GM23338 (cell line): ENCODE results near the gene RNF183. TPM values are rescaled to one million over a fixed set of nuclear protein-coding genes. Genes with fewer than 3 reads are reported as not detected.

Source experiments
- ATAC-seq: fragments of 200-7000 bp; cut with Tn5 transposase; 3 replicates; pipeline ENCODE4 v1.9.1; 2020
- DNase-seq: peaks from one replicate; pipeline ENCODE4 v3.0.0-alpha.2; 2015; ENCODE audit warnings: low spot score
- H2AFZ ChIP-seq: fragments of 200-600 bp; sonication (generic); 2 replicates; pipeline ENCODE4 v1.8.0; 2016; ENCODE audit warnings: antibody characterized with exemption, mild to moderate bottlenecking, moderate library complexity
- H3F3A ChIP-seq: fragments of 200-600 bp; sonication (generic); replicated peaks from 2 replicates; pipeline ENCODE4 v1.8.0; 2017; ENCODE audit warnings: antibody characterized with exemption, mixed run types, low read depth
- H3K27ac ChIP-seq: fragments of 200-600 bp; sonication (generic); 2 replicates; pipeline ENCODE4 v1.6.1; 2016; ENCODE audit warnings: low read depth
- H3K27me3 ChIP-seq: fragments of 200-600 bp; sonication (generic); 2 replicates; pipeline ENCODE4 v1.8.0; 2016; ENCODE audit warnings: mild to moderate bottlenecking, mixed run types, moderate library complexity; ENCODE audit not compliant: insufficient read depth
- H3K36me3 ChIP-seq: fragments of 200-600 bp; sonication (generic); 2 replicates; pipeline ENCODE4 v1.8.0; 2016; ENCODE audit warnings: mild to moderate bottlenecking; ENCODE audit not compliant: insufficient read depth
- H3K4me1 ChIP-seq: fragments of 200-600 bp; sonication (generic); 2 replicates; pipeline ENCODE4 v1.8.0; 2016; ENCODE audit warnings: mild to moderate bottlenecking, moderate library complexity; ENCODE audit not compliant: insufficient read depth
- H3K4me2 ChIP-seq: fragments of 200-600 bp; sonication (generic); 2 replicates; pipeline ENCODE4 v1.7.1; 2017; ENCODE audit warnings: mixed run types
- H3K4me3 ChIP-seq: fragments of 200-600 bp; sonication (generic); 2 replicates; pipeline ENCODE4 v1.6.1; 2016; ENCODE audit warnings: mixed run types
- H3K79me2 ChIP-seq: fragments of 200-600 bp; sonication (generic); replicated peaks from 2 replicates; pipeline ENCODE4 v1.8.0; 2017; ENCODE audit warnings: mild to moderate bottlenecking; ENCODE audit not compliant: insufficient read depth
- H3K9me2 ChIP-seq: fragments of 200-600 bp; sonication (generic); 2 replicates; pipeline ENCODE4 v1.8.0; 2017; ENCODE audit not compliant: insufficient read depth
- H4K20me1 ChIP-seq: fragments of 200-600 bp; sonication (generic); replicated peaks from 2 replicates; pipeline ENCODE4 v1.8.0; 2017; ENCODE audit warnings: mild to moderate bottlenecking; ENCODE audit not compliant: insufficient read depth
- H3K27ac Mint-ChIP-seq: 2 replicates; pipeline ENCODE4 v1.8.0; 2020; ENCODE audit warnings: inconsistent platforms, mild to moderate bottlenecking, moderate library complexity, mixed read lengths
- H3K27me3 Mint-ChIP-seq: 3 replicates; pipeline ENCODE4 v1.8.0; 2022; ENCODE audit warnings: low read depth, mild to moderate bottlenecking, moderate library complexity, mixed read lengths, inconsistent platforms; ENCODE audit not compliant: insufficient read depth, poor library complexity
- H3K36me3 Mint-ChIP-seq: 3 replicates; pipeline ENCODE4 v1.8.0; 2021; ENCODE audit warnings: low read depth, mild to moderate bottlenecking, inconsistent platforms, moderate library complexity, mixed read lengths
- H3K4me1 Mint-ChIP-seq: 3 replicates; pipeline ENCODE4 v1.8.0; 2020; ENCODE audit warnings: mild to moderate bottlenecking, inconsistent platforms, mixed read lengths
- H3K4me3 Mint-ChIP-seq: 3 replicates; pipeline ENCODE4 v1.8.0; 2021; ENCODE audit warnings: moderate library complexity, mild to moderate bottlenecking, inconsistent platforms, mixed read lengths
- H3K9me3 Mint-ChIP-seq: 3 replicates; pipeline ENCODE4 v1.8.0; 2020; ENCODE audit warnings: moderate library complexity, mild to moderate bottlenecking, inconsistent platforms, mixed read lengths
- CREB1 ChIP-seq: fragments of 250-450 bp; sonication (Bioruptor Pico); IDR thresholded peaks from 2 replicates; pipeline ENCODE4 v1.5.0; 2020; ENCODE audit warnings: low read depth, mild to moderate bottlenecking, moderate library complexity
- EZH2 ChIP-seq: fragments of 200-600 bp; sonication (generic); IDR thresholded peaks from one replicate; pipeline ENCODE4 v1.8.0; 2017; ENCODE audit warnings: antibody characterized with exemption, mild to moderate bottlenecking, low read depth; ENCODE audit not compliant: unreplicated experiment
- JUNB ChIP-seq: IDR thresholded peaks from one replicate; pipeline ENCODE4 v1.6.1; 2016; ENCODE audit warnings: antibody characterized with exemption; ENCODE audit not compliant: unreplicated experiment
- NANOG ChIP-seq: IDR thresholded peaks from 2 replicates; pipeline ENCODE4 v1.6.1; 2016; ENCODE audit warnings: antibody characterized with exemption, borderline replicate concordance
- POLR2AphosphoS5 ChIP-seq: IDR thresholded peaks from 2 replicates; pipeline ENCODE4 v1.6.1; 2016; ENCODE audit warnings: antibody characterized with exemption, low read depth
- STAT1 ChIP-seq: IDR thresholded peaks from one replicate; pipeline ENCODE4 v1.6.1; 2016; ENCODE audit warnings: antibody characterized with exemption; ENCODE audit not compliant: unreplicated experiment
- ZNF331 ChIP-seq: fragments of 250-450 bp; sonication (Bioruptor Pico); IDR thresholded peaks from 2 replicates; pipeline ENCODE4 v1.5.0; 2020; ENCODE audit warnings: low read depth, mild to moderate bottlenecking, moderate library complexity
- polyA plus RNA-seq: library from polyadenylated mRNA; unstranded; fragments of >200 nt; fragmentation: Nextera tagmentation; extraction: Ambion mirVana; gene quantifications from 2 replicates; pipeline ENCODE4 v1.2.1, GENCODE V29; 2016
- total RNA-seq: library from RNA; depleted of rRNA; stranded (reverse); fragments of >200 nt; shearing (Covaris generic); gene quantifications from 2 replicates; pipeline ENCODE4 v1.2.3, GENCODE V29; 2014
- TF ChIP-seq, protein P1 (sequence below): fragments of 250-450 bp; sonication (Bioruptor Pico); IDR thresholded peaks from 2 replicates; pipeline ENCODE4 v1.5.0; 2020; ENCODE audit warnings: mild to moderate bottlenecking, moderate library complexity
- TF ChIP-seq, protein P2 (sequence below): IDR thresholded peaks from one replicate; pipeline ENCODE4 v1.6.1; 2018; ENCODE audit warnings: antibody characterized with exemption; ENCODE audit not compliant: unreplicated experiment
- TF ChIP-seq, protein P3 (sequence below): IDR thresholded peaks from 2 replicates; pipeline ENCODE4 v1.6.1; 2016; ENCODE audit warnings: antibody characterized with exemption

RNF183 gene
- total and polyA plus RNA-seq, 2 experiments from 2014 or later, result 0.42 TPM; not detected in 1

DNA sequence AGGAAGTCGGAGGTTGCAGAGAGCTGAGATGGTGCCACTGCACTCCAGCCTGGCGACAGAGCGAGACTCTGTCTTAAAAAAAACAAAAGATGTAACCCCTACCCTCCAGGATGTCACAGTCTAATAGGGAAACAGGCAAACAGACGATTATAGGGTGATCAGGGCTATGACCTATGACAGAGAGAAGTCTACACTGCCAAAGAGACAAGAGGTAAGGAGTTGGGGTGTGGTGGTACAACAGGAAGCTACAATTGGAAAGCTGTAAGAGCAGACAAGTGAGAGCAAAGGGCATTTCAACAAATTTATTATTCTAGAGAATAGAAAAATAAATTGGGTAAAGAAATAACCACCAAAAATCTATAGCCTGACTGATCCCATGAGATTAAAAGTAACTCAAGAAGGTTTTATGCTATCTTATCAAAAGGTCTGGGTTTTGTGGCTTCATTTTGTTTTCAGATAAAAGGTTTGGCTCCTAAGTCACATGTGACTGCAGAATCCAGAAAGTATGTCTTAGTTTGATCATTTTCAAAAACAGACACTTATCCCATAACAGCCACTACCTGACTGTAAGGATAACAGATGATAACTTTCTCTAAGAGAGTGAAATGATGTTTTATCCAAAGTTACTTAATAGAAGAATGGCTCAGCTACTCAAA lies 35.1 kb downstream of the RNF183 start (continued):
- TF ChIP-seq, protein P1, sequence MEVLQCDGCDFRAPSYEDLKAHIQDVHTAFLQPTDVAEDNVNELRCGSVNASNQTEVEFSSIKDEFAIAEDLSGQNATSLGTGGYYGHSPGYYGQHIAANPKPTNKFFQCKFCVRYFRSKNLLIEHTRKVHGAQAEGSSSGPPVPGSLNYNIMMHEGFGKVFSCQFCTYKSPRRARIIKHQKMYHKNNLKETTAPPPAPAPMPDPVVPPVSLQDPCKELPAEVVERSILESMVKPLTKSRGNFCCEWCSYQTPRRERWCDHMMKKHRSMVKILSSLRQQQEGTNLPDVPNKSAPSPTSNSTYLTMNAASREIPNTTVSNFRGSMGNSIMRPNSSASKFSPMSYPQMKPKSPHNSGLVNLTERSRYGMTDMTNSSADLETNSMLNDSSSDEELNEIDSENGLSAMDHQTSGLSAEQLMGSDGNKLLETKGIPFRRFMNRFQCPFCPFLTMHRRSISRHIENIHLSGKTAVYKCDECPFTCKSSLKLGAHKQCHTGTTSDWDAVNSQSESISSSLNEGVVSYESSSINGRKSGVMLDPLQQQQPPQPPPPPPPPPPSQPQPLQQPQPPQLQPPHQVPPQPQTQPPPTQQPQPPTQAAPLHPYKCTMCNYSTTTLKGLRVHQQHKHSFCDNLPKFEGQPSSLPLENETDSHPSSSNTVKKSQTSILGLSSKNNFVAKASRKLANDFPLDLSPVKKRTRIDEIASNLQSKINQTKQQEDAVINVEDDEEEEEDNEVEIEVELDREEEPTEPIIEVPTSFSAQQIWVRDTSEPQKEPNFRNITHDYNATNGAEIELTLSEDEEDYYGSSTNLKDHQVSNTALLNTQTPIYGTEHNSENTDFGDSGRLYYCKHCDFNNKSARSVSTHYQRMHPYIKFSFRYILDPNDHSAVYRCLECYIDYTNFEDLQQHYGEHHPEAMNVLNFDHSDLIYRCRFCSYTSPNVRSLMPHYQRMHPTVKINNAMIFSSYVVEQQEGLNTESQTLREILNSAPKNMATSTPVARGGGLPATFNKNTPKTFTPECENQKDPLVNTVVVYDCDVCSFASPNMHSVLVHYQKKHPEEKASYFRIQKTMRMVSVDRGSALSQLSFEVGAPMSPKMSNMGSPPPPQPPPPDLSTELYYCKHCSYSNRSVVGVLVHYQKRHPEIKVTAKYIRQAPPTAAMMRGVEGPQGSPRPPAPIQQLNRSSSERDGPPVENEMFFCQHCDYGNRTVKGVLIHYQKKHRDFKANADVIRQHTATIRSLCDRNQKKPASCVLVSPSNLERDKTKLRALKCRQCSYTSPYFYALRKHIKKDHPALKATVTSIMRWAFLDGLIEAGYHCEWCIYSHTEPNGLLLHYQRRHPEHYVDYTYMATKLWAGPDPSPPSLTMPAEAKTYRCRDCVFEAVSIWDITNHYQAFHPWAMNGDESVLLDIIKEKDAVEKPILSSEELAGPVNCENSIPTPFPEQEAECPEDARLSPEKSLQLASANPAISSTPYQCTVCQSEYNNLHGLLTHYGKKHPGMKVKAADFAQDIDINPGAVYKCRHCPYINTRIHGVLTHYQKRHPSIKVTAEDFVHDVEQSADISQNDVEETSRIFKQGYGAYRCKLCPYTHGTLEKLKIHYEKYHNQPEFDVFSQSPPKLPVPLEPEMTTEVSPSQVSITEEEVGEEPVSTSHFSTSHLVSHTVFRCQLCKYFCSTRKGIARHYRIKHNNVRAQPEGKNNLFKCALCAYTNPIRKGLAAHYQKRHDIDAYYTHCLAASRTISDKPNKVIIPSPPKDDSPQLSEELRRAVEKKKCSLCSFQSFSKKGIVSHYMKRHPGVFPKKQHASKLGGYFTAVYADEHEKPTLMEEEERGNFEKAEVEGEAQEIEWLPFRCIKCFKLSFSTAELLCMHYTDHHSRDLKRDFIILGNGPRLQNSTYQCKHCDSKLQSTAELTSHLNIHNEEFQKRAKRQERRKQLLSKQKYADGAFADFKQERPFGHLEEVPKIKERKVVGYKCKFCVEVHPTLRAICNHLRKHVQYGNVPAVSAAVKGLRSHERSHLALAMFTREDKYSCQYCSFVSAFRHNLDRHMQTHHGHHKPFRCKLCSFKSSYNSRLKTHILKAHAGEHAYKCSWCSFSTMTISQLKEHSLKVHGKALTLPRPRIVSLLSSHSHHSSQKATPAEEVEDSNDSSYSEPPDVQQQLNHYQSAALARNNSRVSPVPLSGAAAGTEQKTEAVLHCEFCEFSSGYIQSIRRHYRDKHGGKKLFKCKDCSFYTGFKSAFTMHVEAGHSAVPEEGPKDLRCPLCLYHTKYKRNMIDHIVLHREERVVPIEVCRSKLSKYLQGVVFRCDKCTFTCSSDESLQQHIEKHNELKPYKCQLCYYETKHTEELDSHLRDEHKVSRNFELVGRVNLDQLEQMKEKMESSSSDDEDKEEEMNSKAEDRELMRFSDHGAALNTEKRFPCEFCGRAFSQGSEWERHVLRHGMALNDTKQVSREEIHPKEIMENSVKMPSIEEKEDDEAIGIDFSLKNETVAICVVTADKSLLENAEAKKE (CRISPR knock-in tag), result no peak
- no peak for TF ChIP-seq STAT1

DNA sequence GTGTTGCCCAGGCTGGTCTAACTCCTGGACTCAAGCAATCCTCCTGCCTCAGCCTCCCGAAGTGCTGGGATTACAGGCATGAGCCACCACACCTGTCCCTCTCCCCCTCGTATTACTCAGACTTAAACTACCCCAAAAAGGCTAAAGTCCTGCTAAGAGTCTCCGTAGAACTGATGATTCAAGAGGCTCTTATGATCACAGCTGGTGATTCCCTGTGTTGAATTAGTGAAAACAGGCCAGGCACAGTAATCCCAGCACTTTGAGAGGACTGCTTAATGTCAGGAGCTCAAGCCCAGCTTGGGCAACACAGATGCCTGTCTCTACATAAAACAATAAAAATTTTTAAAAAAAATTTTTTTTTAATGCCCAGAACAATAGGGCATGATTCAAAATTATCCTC lies 37.0 kb downstream of the RNF183 start:
- Histone ChIP-seq H3K4me3 (no peak overlapping the region), H3K4me2 (no peak overlapping the region), H3K79me2 (no peaks in the 10 kb centered on the region), H3K27ac (no peak overlapping the region), H3K27me3 (no peaks in the 10 kb centered on the region), H3K36me3 (peaks cover 12% of the 10 kb centered on the region), H3K4me1 (no peaks in the 10 kb centered on the region), H3F3A (no peaks in the 10 kb centered on the region), H4K20me1 (no peaks in the 10 kb centered on the region), H2AFZ (no peak overlapping the region), H3K9me2 (no peaks in the 10 kb centered on the region)
- H3K27me3 Mint-ChIP-seq, result no peaks in the 10 kb centered on the region
- H3K27ac Mint-ChIP-seq, result no peak overlapping the region
- H3K4me3 Mint-ChIP-seq, result no peak overlapping the region
- DNase-seq, result no peak
- H3K36me3 Mint-ChIP-seq, result peaks cover 17% of the 10 kb centered on the region
- no peak for ATAC-seq
- no peaks in the 10 kb centered on the region for H3K4me1 Mint-ChIP-seq
- H3K9me3 Mint-ChIP-seq, result no peaks in the 10 kb centered on the region
- TF ChIP-seq CREB1 (CRISPR knock-in tag), result no peak
- no peak for TF ChIP-seq NANOG
- no peak for TF ChIP-seq STAT1
- no peak for TF ChIP-seq JUNB
- no peak for TF ChIP-seq POLR2AphosphoS5
- no peak for TF ChIP-seq EZH2
- TF ChIP-seq, protein P2, sequence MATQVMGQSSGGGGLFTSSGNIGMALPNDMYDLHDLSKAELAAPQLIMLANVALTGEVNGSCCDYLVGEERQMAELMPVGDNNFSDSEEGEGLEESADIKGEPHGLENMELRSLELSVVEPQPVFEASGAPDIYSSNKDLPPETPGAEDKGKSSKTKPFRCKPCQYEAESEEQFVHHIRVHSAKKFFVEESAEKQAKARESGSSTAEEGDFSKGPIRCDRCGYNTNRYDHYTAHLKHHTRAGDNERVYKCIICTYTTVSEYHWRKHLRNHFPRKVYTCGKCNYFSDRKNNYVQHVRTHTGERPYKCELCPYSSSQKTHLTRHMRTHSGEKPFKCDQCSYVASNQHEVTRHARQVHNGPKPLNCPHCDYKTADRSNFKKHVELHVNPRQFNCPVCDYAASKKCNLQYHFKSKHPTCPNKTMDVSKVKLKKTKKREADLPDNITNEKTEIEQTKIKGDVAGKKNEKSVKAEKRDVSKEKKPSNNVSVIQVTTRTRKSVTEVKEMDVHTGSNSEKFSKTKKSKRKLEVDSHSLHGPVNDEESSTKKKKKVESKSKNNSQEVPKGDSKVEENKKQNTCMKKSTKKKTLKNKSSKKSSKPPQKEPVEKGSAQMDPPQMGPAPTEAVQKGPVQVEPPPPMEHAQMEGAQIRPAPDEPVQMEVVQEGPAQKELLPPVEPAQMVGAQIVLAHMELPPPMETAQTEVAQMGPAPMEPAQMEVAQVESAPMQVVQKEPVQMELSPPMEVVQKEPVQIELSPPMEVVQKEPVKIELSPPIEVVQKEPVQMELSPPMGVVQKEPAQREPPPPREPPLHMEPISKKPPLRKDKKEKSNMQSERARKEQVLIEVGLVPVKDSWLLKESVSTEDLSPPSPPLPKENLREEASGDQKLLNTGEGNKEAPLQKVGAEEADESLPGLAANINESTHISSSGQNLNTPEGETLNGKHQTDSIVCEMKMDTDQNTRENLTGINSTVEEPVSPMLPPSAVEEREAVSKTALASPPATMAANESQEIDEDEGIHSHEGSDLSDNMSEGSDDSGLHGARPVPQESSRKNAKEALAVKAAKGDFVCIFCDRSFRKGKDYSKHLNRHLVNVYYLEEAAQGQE, result no peak
- TF ChIP-seq, protein P3, sequence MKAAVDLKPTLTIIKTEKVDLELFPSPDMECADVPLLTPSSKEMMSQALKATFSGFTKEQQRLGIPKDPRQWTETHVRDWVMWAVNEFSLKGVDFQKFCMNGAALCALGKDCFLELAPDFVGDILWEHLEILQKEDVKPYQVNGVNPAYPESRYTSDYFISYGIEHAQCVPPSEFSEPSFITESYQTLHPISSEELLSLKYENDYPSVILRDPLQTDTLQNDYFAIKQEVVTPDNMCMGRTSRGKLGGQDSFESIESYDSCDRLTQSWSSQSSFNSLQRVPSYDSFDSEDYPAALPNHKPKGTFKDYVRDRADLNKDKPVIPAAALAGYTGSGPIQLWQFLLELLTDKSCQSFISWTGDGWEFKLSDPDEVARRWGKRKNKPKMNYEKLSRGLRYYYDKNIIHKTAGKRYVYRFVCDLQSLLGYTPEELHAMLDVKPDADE, result no peak
- TF ChIP-seq ZNF331 (CRISPR knock-in tag), result no peak
